Caki2 (cell line): ENCODE results near the gene C11orf21. TPM values are rescaled to one million over a fixed set of nuclear protein-coding genes. Genes with fewer than 3 reads are reported as not detected.

ENCODE experiments used
- DNase-seq: peaks from one replicate; pipeline ENCODE4 v3.0.0-alpha.2; 2015; ENCODE audit warnings: low read depth
- in situ Hi-C: cut with HindIII; loops from 2 replicates; pipeline ENCODE4 v1.10.0; 2016; ENCODE audit warnings: low sequenced_read_pairs, low pct_unique_long_range_greater_than_20kb, mixed read lengths
- total RNA-seq: library from RNA; depleted of rRNA; stranded (reverse); fragments of >200 nt; shearing (Covaris generic); gene quantifications from 2 replicates; pipeline ENCODE4 v1.2.3, GENCODE V29; 2014; ENCODE audit warnings: low replicate concordance

Gene C11orf21
- total RNA-seq, 1 experiment from 2014 or later = 0.68 TPM

DNA sequence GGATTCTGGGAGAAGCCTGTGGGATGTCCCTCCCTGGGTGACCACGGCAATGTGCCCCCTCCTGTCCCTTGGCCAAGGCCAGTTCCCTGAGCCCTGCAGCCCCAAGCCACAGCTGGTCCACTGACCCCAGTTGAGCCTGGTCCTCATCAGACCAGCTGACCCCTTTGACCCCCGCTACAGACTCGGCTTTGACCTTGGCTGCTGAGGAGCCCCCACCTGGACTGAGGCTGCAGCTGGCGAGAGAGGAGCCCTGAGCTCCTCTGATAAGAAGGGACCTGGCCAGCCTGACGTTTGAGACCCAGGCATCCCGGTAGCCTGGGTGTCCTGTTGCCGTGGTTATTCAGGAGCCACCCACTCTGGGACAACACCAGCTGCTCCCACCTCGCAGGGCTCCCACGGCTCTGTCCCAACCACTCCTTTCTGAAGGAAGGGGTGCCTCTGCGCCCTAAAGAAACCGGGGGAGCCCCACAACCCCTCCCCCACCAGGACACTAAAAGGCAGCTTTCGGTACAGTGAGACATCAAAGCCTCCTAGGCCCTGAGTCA is 34.3 kb downstream of the C11orf21 start:
- no peak for DNase-seq
- in situ Hi-C loops = no loop called here

DNA sequence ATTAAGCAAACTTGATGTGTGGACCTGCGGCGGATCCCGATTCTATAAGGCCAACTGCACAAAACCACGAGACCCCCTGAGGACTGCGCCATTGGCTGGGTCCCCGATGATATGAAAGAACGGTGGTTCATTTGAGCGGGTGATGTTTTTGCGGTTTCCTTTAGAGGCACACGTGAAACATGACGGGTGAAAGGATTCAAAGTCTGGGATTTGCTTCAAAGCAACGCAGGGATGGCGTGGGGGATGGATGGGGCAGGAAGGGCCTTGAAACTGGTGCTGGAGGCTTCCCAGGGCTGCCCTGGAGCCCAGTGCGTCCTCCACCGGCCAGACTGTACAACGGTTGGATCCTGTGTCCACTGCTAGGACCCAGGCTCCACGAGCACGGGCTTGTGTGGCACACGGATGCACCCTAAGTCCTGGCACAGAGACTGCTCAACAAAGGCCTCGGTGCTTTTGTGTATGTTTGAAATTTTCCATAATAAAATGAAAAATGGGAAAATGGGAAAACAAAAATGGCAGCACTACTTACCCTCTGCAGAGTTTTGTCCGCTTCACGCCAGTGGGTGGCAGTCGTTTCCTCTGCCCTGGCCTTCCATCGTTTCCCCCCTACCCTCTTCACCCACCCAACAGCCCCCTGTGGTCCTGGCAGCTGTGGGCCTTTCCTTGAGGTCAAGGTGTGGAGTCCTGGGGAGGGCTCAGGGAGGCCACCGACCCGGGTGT is 35.0 kb downstream of the C11orf21 start:
- in situ Hi-C loops = no loop called here
- no peak for DNase-seq

DNA sequence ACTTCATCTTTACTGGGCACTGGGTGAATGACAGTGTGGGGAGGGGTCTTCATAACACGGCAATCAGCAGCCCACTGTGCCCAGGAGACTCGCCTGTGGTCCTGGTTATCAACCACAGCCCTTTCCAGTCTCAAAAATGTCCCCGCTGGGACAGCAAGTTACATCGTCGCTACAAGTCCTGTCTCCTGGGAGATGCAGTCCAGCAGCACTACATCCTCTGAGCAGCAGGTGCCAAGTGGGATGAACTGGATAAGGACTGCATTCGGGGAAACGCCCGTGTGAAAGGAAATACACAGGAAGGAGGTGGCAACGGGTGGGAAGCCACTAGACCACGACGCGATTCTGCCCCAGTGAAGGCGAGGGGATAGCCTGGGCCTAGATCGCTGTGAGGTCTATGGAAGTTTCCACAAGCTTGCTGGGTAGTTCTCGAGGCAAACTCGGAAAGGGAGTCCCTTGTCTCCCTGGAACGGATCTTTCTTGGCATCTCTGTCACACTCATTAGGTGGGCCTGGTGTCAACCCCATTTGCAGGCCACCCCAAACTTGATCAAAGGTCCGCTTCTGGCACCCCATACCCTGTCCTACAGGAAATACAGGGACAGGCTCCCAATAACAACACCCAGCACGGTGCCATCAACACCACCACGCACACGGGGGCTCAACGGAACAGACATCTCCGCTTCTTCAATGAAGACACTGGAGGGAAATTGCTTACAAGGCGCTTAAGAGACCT is 35.7 kb downstream of the C11orf21 start:
- in situ Hi-C loops = no loop called here

DNA sequence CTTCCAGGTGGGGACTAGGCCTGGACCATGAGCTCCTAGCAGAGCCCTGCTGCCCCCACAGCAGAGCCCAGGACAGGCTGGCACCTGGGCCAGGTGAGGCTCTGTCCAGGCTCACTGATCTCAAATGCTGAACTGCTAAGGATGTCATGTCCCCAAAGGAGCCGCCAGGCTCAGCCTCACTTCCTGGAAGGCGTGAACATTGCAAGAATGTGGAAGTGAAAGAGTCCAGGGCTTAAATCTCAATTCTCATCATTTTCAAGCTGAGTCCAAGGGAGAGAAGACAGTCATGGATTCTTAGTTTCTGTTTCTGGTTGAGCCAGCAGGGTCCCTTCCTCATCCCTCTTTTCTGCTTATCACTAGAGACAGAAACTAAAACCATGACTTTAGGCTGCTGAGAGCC is 36.3 kb downstream of the C11orf21 start:
- no peak for DNase-seq
- in situ Hi-C loops = no loop called here

More for the DNA sequence above, 35.7 kb downstream of the C11orf21 start:
- no peak for DNase-seq

DNA sequence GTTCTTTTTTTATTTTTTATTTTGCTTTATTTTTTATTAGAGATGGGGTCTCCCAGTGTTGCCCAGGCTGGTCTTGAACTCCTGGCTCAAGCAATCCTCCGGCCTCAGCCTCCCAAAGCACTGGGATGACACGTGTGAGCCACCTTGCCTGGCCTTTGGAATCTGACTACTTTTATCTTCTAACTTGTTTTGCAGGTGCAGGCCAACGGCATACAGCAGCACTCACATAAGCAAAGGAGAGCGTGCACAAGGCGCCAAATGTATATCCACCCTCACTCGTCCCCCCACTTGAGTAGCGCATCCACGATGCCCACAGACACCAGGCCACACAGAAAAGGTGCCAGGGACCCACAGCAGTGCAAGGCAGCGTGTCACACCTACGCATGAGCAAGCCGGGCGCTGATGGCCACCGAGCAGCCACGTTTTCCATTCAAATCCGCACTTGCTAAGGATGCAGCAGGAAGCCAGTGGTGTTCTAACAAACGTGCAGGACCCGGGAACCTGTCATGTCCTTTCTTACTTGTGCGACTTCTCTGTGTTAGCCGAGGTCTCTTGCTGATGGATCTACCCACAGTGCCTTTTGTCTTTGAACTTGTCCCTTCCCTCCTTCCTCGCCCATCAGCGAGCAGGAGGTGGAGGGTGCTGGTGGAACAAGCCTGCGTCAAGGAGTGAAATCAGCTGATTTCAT is 37.2 kb downstream of the C11orf21 start:
- no peak for DNase-seq
- in situ Hi-C loops = no loop called here

DNA sequence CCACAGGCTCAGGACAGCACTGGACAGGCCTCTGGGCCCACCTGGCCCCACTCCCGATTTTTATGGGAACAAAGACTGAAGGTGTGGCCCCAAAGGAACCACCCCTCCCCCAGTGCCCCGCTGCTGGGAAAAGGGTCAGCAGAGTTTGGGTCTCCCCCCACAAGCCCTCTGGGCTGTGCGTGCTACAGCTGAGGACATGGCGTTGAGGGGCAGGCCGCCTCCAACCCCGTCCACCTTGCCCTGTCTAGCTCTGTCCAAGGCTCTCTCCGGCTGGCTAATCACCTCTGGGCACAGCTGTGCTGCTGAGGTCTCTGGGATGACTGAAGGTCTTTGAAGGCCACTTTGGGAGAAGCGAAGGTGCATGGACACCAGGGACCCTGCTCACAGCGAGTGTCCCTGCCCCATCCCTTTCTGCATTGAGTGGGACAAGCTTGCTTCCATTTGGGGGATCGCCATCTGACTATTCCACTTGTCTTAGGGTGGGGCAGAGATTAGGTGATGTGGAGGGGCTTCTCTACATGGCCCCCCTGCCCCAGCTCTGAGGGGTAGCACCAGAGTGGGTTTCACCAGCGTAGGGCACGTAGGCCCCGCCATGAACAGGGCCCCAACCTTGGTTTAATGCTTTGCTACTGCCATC is 37.9 kb downstream of the C11orf21 start:
- in situ Hi-C loops = no loop called here
- DNase-seq = no peak

DNA sequence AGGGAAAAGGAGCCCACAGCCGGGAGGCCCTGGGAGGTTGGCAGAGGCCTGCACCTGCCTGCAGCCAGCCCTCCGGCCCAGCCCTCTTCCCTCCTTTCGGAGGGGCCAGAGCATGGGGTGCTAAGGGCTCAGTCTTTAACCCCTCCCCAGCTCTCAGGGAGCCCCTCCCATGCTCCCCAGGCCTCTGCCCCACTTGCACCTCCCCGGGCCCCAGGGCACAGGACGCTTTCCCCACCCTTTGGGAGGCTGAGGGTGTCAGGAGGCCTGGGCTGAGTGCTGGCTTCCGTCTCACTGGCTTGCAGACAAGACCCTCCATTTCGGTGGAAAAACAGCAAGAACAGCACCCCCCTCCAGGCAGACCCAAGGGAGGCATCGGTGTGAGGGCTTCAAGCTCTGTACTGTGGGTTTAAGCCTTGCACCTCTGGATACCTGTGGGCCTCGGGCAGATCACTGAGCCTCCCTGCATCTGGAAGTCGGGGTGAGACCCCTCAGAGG is 38.6 kb downstream of the C11orf21 start:
- in situ Hi-C loops = no loop called here
- DNase-seq = no peak

DNA sequence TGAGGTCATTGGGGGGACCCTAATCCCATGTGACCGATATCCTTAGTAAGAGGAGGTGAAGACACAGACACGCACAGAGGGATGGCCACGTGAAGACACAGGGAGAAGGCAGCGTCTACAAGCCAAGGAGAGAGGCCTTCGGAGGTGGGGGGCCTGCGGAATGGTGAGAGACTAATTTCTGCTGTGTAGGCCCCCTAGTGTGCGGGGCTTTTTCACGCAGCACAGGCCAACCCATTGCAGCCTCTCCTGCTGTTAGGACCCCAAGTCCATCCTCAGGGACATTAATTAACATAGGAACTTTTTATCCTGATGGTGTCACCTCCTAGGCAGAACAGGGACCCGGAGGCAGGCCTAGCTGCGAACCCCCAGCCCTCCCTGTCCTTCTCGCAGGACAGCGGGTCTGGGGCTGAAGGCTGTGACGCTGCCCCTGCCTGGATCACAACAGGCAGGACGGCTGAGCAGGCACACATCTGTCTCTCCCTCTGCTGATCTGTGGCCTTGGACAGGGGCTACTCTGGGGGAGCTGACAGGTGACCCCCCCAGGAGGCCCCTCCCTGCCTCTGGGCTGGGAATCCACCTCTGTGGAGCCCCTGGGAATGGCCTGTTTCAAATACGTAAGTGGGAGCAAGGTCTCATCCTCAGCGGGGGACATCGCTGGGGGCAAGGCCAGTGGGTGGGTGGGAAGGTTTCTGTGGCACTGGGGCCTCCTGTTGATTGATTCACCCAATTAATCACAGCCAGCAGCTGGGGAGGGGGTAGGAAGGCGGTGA is 39.2 kb downstream of the C11orf21 start:
- in situ Hi-C loops = no loop called here
- no peak for DNase-seq

DNA sequence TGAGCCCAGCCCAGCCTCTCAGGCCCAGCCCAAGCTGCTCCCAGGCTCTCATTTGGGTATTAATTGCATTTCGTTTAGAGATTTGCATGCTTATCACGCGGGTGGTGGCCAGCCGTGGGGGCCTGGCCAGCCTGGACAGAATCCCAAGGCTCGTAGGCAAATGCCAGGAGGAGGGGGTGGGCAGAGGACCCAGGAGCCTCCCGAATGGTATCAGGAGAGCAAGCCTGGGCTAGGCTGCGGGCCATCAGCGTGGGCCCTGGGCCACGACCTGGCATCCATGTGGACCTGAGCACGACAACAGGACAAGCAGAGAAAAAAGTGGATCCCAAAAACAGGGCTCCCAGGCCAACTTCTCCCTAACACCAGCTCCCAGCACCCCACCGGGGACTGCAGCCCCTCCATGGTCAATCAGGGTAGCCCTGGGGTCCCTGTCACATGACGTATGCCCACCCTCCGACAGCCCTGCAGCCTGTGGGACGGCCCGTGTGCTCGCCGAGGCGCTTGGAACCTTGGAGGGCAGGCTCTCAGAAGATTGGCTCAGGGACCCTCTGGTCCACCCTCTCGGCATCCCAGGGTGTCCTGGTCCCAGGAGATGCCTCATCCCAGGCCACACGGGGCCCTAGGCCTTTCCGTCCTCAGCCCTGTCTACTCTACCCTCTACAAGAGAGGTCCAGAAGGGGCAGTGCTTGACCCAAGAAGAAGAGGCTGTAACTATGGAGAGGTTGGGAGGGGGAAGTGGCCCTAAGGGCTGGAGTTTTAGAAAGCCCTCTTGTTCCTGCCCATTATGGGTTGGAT is 40.1 kb downstream of the C11orf21 start:
- DNase-seq = no peak
- in situ Hi-C loops = no loop called here

DNA sequence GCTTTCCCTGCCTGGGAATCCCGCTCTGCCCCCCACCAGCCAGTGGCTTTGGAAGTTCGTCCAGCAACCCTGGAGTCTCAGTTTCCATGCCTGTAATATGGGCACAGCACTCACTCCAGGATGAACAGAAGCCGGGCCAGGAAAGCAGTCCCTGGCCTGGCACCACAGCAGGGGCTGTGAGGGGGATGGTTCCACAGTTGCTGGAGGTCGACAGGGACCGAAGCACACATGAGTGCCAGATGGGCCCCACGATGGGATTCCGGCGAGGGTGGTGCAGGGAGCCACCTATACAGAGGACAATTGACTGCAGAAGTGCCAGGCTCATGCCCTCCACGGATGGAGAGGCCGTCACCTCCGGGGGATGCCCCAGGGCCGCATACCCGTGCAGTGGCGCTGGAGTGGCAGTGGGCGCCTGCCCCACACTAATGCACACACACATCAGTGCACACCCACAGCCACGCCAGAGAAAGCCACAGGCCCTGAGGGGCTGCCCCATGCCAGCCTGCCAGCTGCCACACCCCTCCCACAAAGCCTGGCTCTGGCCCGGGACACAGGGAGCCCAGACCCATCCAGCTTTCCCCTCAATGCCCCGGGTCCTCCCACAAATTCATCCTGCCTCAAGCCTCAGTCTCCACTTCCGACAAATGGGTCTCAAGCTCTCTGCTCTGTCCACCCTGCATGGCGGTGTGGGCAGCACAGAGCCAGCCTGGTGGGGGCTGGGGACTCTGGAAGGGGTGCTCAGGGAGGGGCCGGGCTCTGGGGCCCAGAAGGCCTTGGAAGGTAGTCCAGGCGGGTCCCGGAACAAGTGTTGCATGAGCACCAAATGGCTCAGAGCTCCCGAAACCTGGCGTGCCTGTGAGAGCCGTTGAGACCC is 41.0 kb downstream of the C11orf21 start:
- DNase-seq = no peak
- in situ Hi-C loops = no loop called here

DNA sequence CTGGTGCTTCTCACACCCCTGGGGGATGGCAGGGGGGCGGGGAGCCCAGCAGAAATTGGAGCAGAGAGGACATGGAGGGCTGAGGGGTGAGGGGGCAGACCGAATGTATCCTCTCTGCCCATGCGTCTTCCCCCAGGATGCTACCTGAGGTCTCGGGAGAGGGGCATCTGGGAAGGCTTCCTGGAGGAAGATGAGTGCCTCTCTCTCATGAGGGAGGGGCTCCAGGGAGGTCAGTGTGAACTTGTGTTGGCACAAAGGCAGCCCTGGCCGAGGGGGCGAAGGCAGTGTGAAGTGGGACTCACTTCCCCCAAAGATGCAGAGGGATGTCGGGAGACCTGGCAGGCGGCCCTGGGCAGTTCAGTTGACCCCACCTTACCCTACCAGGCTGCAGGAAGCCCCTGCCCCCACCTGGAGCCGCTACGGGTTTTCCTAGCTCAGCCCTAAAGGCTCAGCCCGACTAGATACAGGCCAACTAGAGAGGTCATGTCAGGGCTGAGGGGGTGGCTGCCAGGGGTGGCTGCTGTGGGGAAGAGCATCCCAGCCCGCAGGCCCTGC is 41.7 kb downstream of the C11orf21 start:
- DNase-seq = no peak
- in situ Hi-C loops = no loop called here

DNA sequence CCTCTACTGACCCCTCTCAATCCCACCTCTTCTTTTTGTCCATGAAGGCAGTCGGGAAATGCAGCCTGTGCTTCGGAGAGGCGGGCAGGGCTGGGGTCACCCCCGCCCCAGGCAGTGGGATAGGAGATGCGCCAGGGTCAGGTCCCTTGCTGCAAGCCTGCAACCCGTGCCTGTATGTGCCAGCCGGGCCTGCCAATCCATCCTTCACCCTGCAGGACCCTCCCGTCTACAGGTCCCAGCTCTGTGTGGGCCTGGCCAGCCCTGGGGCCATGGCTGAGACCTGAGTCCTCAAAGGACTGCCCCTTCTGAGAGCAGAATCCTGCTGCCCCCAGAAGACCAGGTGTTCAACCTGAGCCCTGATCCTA is 42.3 kb downstream of the C11orf21 start:
- no peak for DNase-seq
- in situ Hi-C loops = no loop called here

DNA sequence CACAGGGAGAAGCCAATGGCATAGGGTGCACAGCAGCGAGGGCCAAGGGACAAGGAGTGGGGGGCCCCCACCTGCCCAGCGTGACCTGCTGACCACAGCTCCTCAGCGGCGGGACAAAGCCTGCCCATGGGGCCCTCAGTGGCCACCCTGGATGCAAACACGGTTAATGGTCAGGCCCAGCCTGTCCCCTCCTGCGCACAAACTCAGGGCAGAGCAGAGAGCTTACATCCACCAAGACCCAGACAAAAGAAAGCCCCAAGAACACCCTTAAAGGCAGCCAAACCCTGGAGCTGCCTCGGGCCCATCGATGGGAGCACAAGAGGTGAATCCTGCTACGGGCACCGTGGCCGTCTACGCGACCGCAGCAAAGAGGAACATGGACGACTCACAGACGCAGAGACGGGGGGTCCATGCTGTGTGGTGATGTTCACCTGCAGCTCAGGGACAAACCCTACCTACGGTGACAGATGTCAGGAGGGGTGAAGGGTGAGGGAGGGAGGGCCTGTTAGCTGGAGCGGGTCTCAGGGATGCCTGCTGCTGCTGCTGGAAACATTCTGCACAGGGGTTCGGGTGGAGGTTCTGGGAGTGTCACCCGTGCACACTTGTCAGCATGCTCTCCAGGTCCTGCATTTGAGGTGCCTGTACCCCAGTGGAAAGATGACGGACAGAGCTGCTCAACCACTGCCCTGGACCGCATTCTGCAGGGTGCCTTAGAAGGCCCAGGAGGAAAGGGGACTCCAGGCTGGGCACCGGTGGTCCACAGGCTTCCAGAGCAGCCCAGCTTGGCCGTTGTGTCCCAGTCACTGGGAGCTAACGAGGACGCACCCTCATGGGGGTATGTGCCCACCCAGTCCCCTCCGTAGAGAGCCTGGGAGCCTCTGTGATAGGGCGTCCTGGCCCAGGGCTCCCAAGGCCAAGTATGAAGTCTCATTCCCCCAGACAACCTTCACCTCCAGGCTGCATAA is 42.9 kb downstream of the C11orf21 start:
- DNase-seq = no peak
- in situ Hi-C loops = no loop called here

DNA sequence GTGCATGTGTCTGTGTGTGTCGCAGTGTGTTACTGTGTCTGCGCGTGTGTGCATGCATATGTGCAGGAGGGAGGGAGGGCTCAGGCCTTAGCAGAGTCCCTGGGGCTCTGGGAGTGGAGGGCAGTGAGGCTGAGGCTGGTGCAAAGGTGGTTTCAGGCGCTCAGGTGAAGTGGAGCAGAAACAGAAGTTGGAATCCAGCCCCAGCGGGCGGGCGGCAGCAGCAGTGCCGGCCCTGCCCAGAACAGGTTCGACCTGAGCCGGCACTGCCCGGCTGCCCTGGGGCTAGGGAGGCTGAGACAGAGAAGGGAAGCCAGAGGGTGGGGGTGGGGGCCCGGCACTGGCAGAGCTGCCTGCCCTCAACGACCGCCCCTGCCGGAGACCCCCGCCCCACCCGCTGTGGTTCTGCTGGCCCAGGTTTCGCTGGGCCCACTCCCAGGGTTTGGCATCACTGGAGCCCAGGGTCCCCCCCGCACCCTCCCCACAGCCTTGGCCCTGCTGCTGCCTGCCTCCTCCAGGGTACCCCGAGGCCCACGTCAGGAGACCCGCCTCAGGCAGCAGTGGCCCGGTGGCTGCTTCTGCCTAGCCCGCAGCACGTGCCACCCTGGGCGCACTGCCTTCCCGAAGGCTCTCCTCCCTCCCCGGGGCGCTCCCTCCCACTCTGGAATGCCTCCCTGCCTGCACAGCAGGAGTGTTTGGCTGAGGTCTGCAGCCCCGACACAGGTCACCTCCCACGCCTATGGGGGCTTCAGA is 44.6 kb downstream of the C11orf21 start:
- in situ Hi-C loops = no loop called here
- no peak for DNase-seq
